IgD-negative memory B cell (primary cell): ENCODE results near the gene CAMK2D. TPM values are rescaled to one million over a fixed set of nuclear protein-coding genes. Genes with fewer than 3 reads are reported as not detected.
A peak's percentile ranks its signal among the peaks of the same experiment; 100 is the strongest.

Experiments used
- H3K27ac Mint-ChIP-seq, 3 donors: one replicate each; pipeline ENCODE4 v1.8.0; 2020 to 2022; ENCODE audit warnings: mild to moderate bottlenecking in 3 of 3, mixed read lengths in 3 of 3, moderate library complexity in 1 of 3
- H3K27me3 Mint-ChIP-seq: one replicate; pipeline ENCODE4 v1.8.0; 2021; ENCODE audit warnings: mixed read lengths
- H3K36me3 Mint-ChIP-seq: one replicate; pipeline ENCODE4 v1.8.0; 2020; ENCODE audit warnings: mild to moderate bottlenecking, mixed read lengths
- H3K4me1 Mint-ChIP-seq, 3 donors: one replicate each; pipeline ENCODE4 v1.8.0; 2020 to 2022; ENCODE audit warnings: mixed read lengths in 3 of 3, mild to moderate bottlenecking in 1 of 3
- H3K4me3 Mint-ChIP-seq, 4 donors: one replicate each; pipeline ENCODE4 v1.8.0; 2020 to 2022; ENCODE audit warnings: mild to moderate bottlenecking in 4 of 4, mixed read lengths in 4 of 4, moderate library complexity in 3 of 4
- H3K9me3 Mint-ChIP-seq, 3 donors: one replicate each; pipeline ENCODE4 v1.8.0; 2020 to 2021; ENCODE audit warnings: mixed read lengths in 3 of 3, mild to moderate bottlenecking in 1 of 3
- polyA plus RNA-seq: library from polyadenylated mRNA; unstranded; fragments of 300-500 nt; fragmentation: Illumina TruSeq; gene quantifications from one replicate; pipeline ENCODE4 v1.2.3, GENCODE V29; 2021

Gene CAMK2D
- polyA plus RNA-seq, 1 donor from 2014 or later: 14.2 TPM

- Mint-ChIP-seq H3K4me3 (peak overlapping the region in 3 of 4 donors; percentile 10 to 61 (median 11)), H3K27ac (peak overlapping the region in 1 of 3 donors; percentile 17), H3K4me1 (peaks cover 30 to 37% (median 31%) of the 10 kb centered on the region in 3 donors), H3K9me3 (no peaks in the 10 kb centered on the region), H3K36me3 (peaks cover 2% of the 10 kb centered on the region), H3K27me3 (peaks cover 5% of the 10 kb centered on the region)
Observed at GRCh38 chr4:113566015-113566795, 195.3 kb downstream of the CAMK2D start.

- H3K27ac Mint-ChIP-seq: peak overlapping the region in 1 of 3 donors; percentile 77
- peaks cover 30 to 37% (median 31%) of the 10 kb centered on the region in 3 donors for H3K4me1 Mint-ChIP-seq
- H3K27me3 Mint-ChIP-seq: peaks cover 5% of the 10 kb centered on the region
- H3K36me3 Mint-ChIP-seq: peaks cover 2% of the 10 kb centered on the region
- peak overlapping the region in 3 of 4 donors; percentile 78 to 91 (median 85) for H3K4me3 Mint-ChIP-seq
- H3K9me3 Mint-ChIP-seq: no peaks in the 10 kb centered on the region
Observed at GRCh38 chr4:113565702-113566012, 195.9 kb downstream of the CAMK2D start.

GRCh38 chr4:113564493-113564892 is 197.0 kb downstream of the CAMK2D start:
- Mint-ChIP-seq H3K27ac (peak overlapping the region; percentile 75 to 91 (median 77)), H3K36me3 (no peaks in the 10 kb centered on the region), H3K4me3 (peak overlapping the region; percentile 56 to 91 (median 82)), H3K27me3 (peaks cover 5% of the 10 kb centered on the region), H3K4me1 (peaks cover 30 to 37% (median 31%) of the 10 kb centered on the region in 3 donors), H3K9me3 (no peaks in the 10 kb centered on the region)

GRCh38 chr4:113563691-113564378 is 197.7 kb downstream of the CAMK2D start:
- H3K9me3 Mint-ChIP-seq: no peaks in the 10 kb centered on the region
- peak overlapping the region; percentile 56 to 85 (median 70) for H3K4me3 Mint-ChIP-seq
- peak overlapping the region; percentile 75 to 91 (median 77) for H3K27ac Mint-ChIP-seq
- peaks cover 5% of the 10 kb centered on the region for H3K27me3 Mint-ChIP-seq
- H3K36me3 Mint-ChIP-seq: no peaks in the 10 kb centered on the region
- peaks cover 30 to 37% (median 31%) of the 10 kb centered on the region in 3 donors for H3K4me1 Mint-ChIP-seq

GRCh38 chr4:113561758-113562157 is 199.8 kb downstream of the CAMK2D start:
- H3K27me3 Mint-ChIP-seq: peaks cover 5% of the 10 kb centered on the region
- H3K27ac Mint-ChIP-seq: no peak overlapping the region
- H3K36me3 Mint-ChIP-seq: peaks cover 1% of the 10 kb centered on the region
- H3K9me3 Mint-ChIP-seq: no peaks in the 10 kb centered on the region
- no peak overlapping the region for H3K4me3 Mint-ChIP-seq
- peaks cover 26 to 32% (median 31%) of the 10 kb centered on the region in 3 donors for H3K4me1 Mint-ChIP-seq

GRCh38 chr4:113561092-113561491 is 200.4 kb downstream of the CAMK2D start:
- Mint-ChIP-seq H3K27ac (peak overlapping the region in 1 of 3 donors; percentile 76), H3K4me3 (no peak overlapping the region), H3K36me3 (peaks cover 3% of the 10 kb centered on the region), H3K27me3 (peaks cover 5% of the 10 kb centered on the region), H3K4me1 (peaks cover 20 to 25% (median 25%) of the 10 kb centered on the region in 3 donors), H3K9me3 (no peaks in the 10 kb centered on the region)

GRCh38 chr4:113560579-113560978 is 201.0 kb downstream of the CAMK2D start:
- peaks cover 19 to 24% (median 23%) of the 10 kb centered on the region in 3 donors for H3K4me1 Mint-ChIP-seq
- no peaks in the 10 kb centered on the region for H3K9me3 Mint-ChIP-seq
- no peak overlapping the region for H3K4me3 Mint-ChIP-seq
- peak overlapping the region in 1 of 3 donors; percentile 76 for H3K27ac Mint-ChIP-seq
- peaks cover 5% of the 10 kb centered on the region for H3K27me3 Mint-ChIP-seq
- H3K36me3 Mint-ChIP-seq: peaks cover 3% of the 10 kb centered on the region

GRCh38 chr4:113559947-113560346 is 201.6 kb downstream of the CAMK2D start:
- Mint-ChIP-seq H3K4me1 (peaks cover 15 to 20% (median 19%) of the 10 kb centered on the region in 3 donors), H3K27ac (no peak overlapping the region), H3K4me3 (no peak overlapping the region), H3K9me3 (no peaks in the 10 kb centered on the region), H3K27me3 (peaks cover 2% of the 10 kb centered on the region), H3K36me3 (peaks cover 3% of the 10 kb centered on the region)

- Mint-ChIP-seq H3K9me3 (no peaks in the 10 kb centered on the region), H3K36me3 (peaks cover 4% of the 10 kb centered on the region), H3K4me1 (peaks cover 0 to 3% (median 3%) of the 10 kb centered on the region in 3 donors), H3K4me3 (no peak overlapping the region), H3K27me3 (no peaks in the 10 kb centered on the region), H3K27ac (peak overlapping the region in 1 of 3 donors; percentile 57)
Observed at GRCh38 chr4:113556382-113557134, 205.0 kb downstream of the CAMK2D start.

GRCh38 chr4:113555868-113556267 is 205.7 kb downstream of the CAMK2D start:
- Mint-ChIP-seq H3K27me3 (no peaks in the 10 kb centered on the region), H3K9me3 (no peaks in the 10 kb centered on the region), H3K4me1 (peaks cover 0 to 3% (median 3%) of the 10 kb centered on the region in 3 donors), H3K36me3 (peaks cover 4% of the 10 kb centered on the region), H3K4me3 (no peak overlapping the region), H3K27ac (peak overlapping the region in 1 of 3 donors; percentile 57)

GRCh38 chr4:113553082-113553481 is 208.5 kb downstream of the CAMK2D start:
- Mint-ChIP-seq H3K4me3 (no peak overlapping the region), H3K36me3 (peaks cover 4% of the 10 kb centered on the region), H3K9me3 (no peaks in the 10 kb centered on the region), H3K27me3 (no peaks in the 10 kb centered on the region), H3K4me1 (peaks cover 0 to 3% (median 0%) of the 10 kb centered on the region in 3 donors), H3K27ac (no peak overlapping the region)

- Mint-ChIP-seq H3K36me3 (peaks cover 1% of the 10 kb centered on the region), H3K4me3 (no peak overlapping the region), H3K9me3 (no peaks in the 10 kb centered on the region), H3K27ac (no peak overlapping the region), H3K4me1 (peaks cover 0 to 10% (median 8%) of the 10 kb centered on the region in 3 donors), H3K27me3 (no peaks in the 10 kb centered on the region)
Observed at GRCh38 chr4:113550510-113550909, 211.0 kb downstream of the CAMK2D start.

- H3K36me3 Mint-ChIP-seq: peaks cover 1% of the 10 kb centered on the region
- peaks cover 0 to 10% (median 8%) of the 10 kb centered on the region in 3 donors for H3K4me1 Mint-ChIP-seq
- H3K27me3 Mint-ChIP-seq: no peaks in the 10 kb centered on the region
- no peak overlapping the region for H3K4me3 Mint-ChIP-seq
- no peak overlapping the region for H3K27ac Mint-ChIP-seq
- no peaks in the 10 kb centered on the region for H3K9me3 Mint-ChIP-seq
Observed at GRCh38 chr4:113548303-113548702, 213.2 kb downstream of the CAMK2D start.

- H3K4me3 Mint-ChIP-seq: no peak overlapping the region
- H3K4me1 Mint-ChIP-seq: peaks cover 0 to 10% (median 8%) of the 10 kb centered on the region in 3 donors
- H3K9me3 Mint-ChIP-seq: no peaks in the 10 kb centered on the region
- H3K36me3 Mint-ChIP-seq: peaks cover 1% of the 10 kb centered on the region
- H3K27ac Mint-ChIP-seq: no peak overlapping the region
- H3K27me3 Mint-ChIP-seq: no peaks in the 10 kb centered on the region
Observed at GRCh38 chr4:113547487-113548042, 214.0 kb downstream of the CAMK2D start.
